SW 1271 (cell line): ENCODE results near the gene G6PD.
"Not testable (repeated sequence)": the region's sequence is repeated elsewhere in the genome, so short reads cannot be mapped to it uniquely, and the experiment has no call there.

Experiments used
- DNase-seq, 2 experiments: peaks; one replicate each; lab custom pipeline; 2025; lab: John Stamatoyannopoulos, UW

The G6PD gene

DNA sequence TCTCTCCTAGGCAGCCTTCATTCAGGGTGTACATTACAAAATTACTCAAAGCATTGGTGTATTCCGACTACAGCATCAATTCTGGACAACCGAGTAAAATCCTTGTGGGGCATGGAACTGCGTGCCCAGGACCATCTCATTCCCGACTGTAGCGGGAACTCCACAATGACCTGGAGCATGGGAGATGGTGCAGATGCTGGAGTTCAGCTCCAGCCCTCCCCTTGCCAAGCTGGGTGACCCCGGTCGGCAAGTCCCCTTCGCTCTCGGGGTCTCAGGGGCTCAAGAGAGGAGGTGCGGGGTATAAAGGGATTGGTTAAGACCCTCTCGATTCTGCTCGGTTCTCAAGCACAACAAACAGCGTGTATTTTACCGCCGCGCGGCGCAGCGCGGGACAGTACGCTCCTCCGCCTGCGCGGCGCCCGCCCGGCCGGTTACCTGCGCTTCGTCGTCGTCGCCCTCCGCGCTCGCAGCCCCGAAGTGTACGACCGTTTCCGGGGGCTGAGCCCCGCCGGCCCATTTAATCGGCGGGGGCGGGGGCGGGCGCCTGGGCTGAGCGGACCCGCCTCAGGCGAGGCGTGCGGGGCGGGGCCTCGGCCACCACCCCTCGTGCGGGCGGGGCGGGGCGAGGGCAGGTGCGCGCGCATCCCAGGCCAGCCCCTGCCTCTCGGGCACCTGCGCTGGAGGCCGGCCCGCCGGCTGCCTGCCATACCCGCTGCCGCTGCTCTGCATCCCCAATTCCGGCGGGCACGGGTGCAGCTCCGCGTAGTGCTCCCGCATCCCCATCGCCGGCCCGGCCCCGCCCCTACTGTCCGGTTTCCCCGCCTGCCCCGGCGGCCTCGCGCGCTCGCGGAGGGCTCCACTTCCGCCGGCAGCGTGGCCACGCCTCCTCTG is at the start of gene G6PD:
G6PD (minus strand) TSS at position 493 of the 891 bp plus-strand sequence. CDS start 691 bp downstream, outside the sequence.
- peak in 1 of 2 experiments; percentile 69 for DNase-seq

DNA sequence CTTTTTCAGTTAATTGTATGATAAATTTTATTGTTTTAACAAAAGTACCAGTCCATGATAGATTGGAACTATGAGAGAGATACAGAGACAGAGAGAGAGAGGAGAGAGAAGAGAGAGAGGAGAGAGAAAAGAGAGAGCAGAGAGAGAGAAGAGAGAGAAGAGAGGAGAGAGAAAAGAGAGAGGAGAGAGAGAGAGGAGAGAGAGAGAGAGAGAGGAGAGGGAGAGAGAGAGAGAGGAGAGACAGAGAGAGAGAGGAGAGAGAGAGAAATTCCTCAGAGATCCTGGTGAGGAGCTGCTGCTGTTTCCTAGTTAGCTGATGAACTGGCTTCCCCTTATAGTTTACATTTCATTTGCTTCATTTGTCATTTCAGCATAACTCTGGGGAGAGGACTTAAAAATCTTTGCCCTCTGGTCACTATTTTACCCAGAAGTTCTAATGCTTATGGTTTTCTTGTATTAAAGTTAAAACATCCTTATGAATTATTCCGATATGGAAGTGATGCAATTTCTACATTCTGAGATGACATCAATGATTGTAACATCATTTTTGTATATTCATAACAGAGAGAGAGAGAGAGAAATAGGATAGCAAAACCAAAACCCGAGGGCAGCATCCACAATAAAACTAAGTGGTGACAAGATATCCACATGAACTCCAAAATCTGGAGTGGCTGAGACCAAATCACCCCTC is 49.1 kb upstream of the G6PD start:
- DNase-seq, result no peak

DNA sequence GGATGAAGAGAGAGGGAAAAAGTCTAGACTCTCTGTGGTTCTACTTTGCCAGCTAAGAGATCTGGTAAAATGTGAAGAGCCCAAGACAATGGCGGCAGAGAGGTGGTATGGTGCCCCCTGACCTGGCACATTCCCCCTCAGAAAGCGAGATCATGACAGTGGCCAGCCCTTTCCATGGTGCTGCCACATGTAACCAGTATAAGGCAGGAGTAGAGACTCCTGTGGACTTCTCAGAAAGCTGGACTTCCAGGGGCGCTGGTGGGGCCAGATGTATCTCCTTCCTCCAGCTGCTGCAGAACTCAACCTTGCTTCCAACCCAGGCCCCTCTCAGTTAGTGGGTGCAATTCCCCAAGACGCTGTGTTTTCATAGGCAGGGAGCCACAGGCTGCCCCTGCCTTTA is 47.8 kb upstream of the G6PD start:
- DNase-seq, result no peak

DNA sequence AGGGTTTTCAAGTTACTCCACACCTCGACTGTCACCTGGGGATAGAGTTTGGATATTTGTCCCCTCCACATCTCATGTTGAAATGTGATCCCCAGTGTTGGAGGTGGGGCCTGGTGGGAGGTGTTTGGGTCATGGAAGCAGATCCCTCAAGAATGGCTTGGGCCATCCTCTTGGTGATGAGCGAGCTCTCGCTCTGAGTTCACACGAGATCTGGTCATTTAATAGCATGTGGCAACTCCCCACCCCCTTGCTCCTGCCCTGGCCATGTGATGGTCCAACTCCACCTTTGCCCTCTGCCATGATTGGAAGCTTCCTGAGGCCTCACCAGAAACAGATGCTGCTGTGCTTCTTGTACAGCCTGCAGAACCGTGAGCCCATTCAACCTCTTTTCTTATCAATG is 46.6 kb upstream of the G6PD start:
- no peak for DNase-seq

DNA sequence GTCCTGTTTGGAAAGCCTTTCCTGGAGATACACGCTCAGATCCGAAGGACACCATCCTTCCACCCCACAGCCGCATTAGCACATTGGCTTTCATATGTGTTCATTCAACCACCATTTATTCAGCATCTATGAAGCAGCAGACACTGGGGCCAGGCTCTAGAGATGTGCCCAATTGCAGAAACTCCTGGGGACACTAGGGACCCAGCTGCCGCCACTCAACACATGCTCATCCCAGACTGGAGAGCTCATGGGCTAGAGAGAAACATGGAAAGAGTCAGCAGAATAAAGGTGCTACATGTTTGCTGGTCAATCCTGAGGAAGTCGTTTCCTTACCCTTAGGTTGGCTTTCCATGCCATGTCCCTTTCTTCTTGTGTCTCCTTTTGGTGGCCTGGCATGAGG is 45.9 kb upstream of the G6PD start:
- no peak for DNase-seq

DNA sequence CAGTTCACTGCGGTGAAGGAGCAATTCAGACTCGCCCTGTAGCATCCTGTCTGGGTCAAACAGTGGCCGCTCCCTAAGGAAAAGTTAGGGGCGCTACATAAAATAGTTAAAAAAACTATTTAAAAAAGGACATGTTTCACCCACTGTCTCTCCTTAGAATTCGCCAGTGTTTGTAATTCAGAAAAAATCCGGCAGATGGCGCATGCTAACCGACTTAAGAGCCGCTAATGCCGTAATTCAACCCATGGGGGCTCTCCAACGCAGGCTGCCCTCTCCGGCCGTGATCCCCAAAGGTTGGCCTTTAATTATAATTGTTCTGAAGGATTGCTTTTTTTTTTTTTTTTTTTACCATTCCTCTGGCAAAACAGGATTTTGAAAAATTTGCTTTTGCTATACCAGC is 43.8 kb upstream of the G6PD start:
- not testable (repeated sequence) for DNase-seq

DNA sequence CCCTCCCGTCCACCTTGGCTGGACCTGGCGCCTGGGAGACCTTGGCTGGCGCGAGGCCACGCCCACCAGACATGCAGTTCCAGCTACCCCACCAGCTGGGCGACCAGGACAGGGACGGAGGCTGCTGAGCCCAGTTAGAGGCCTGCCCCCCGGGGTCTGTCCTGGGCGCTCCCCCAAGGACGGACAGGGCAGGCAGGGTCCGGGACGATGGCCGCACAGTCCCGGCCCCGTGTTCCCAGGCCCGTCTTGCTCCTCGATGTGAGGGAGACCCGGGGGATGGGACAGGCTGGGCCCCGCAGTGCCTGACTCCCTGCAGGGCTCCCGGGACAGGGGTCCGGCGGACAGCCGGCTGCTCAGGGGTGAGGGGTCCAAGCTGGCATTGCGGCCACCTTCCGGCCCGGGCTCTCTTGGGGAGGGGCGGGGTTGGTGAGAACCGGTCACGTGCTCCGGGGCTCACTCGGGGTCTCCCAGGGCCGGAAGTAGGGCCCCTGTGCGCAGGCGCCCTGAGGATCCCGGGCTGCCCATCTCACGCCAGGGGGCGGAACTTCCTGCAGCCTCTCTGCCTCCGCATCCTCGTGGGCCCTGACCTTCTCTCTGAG is 38.0 kb upstream of the G6PD start, which contains the start of gene CTAG1A:
CTAG1A (plus strand) TSS at position 549 of the 599 bp plus-strand sequence. CDS start 74 bp downstream, outside the sequence.
- not testable (repeated sequence) for DNase-seq

DNA sequence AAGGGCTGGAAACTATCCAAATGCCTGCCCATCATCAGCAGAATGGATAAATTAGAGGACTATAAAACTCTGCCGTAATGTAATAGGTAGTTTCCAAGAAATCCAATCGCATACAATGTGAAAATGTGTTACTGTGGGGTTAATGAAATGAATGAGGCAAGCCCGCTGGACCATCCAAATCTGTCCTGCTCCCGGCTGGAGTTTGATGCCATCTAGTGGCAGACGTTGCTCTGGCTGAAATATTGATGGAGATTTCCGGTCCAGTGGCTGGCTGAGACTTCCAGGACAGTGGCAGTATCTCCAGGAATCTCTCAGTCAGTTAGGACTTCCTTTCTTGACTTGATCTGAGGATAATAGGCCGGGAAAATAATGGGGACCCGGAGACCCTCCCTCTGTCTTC is 36.3 kb upstream of the G6PD start:
- not testable (repeated sequence) for DNase-seq

DNA sequence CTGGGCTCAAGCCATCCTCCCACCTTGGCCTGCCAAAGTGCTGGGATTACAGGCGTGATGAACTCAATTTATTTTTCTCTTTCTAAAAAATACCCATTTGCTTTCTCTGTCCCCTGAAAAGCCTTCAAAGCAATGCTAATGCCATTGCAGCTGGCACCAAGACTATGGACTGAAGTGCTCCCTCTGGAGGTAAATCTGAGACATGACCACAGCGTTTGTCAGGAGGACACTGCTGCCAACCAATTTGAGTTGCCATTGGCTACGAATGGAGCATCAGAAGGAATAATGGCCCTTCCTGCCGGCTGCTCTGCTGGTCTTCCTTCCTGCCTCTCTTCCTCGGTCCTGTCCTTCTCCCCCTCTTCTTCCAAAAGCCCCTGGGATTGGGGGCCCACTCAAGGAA is 28.4 kb upstream of the G6PD start:
- not testable (repeated sequence) for DNase-seq

DNA sequence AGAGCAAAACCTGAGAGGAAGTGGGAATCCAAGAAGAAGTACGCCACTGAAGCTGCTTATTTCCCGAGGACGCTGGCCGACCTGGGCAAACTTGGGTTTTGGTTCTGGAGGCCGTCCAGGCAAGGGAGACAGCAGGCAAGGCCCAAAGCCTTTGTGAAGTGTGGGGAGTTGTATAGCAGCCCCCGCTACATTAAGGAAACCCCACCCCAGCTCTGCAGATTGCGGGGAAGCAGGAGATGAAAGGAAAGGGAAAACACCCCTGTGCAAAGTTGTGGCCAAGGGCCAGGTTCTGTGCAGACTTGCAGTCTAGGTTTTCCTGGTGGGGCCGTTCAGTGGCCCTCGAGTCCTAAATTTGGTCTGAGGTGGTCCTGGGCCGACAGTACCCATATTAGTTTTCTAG is 26.4 kb upstream of the G6PD start:
- DNase-seq, result not testable (repeated sequence)

DNA sequence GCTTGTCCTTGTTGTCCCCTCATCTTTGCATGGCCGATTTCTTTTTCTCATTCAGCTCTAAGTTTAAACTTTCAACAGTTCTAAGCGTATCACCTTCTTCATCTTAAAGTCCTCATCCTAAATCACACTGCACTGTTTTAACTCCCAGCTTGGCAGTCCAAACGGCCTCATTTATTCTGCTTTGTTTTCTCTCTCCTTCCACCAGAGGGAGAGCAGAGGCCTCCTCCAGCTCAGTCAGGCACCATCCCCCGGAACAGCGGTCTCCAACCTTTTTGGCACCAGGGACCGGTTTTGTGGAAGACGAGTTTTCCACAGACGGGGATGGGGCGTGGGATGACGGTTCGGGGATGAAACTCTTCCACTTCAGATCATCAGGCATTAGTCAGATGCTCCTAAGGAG is 23.7 kb upstream of the G6PD start:
- not testable (repeated sequence) for DNase-seq

DNA sequence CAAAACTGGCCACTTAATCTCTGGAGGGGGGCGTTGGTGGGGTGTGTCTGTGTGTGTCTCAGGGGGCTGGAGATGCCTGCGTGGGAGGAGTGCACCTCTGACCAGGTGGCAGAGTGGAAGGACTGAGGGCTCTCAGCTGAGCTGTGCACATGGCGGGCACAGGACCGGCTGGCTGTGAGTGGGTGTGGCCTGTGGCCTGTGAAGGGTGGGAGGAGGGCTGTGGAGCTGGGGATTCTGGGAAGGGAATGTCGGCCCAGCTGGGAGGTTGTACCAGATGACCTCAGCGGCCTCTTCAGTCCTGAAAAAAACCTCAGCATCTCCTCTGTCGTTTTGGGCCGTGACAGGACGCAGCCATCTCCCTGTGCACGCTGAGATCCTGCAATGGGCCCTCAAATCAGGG is 15.6 kb upstream of the G6PD start:
- DNase-seq, result not testable (repeated sequence)

DNA sequence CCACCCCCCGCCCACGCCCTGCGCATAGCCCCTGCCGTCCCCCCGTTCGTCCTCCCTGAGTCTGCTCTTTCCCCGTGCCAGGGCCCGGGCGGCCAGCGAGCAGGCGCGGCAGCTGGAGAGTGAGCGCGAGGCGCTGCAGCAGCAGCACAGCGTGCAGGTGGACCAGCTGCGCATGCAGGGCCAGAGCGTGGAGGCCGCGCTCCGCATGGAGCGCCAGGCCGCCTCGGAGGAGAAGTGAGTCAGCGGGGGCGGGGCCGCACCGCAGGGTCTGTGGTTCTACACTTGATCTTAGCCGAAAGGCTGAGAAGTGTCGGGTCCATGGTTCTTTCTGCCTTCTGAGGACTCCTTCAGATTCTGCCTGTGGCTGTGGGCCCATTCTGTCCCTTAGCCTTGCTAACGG is 13.7 kb upstream of the G6PD start:
- not testable (repeated sequence) for DNase-seq

DNA sequence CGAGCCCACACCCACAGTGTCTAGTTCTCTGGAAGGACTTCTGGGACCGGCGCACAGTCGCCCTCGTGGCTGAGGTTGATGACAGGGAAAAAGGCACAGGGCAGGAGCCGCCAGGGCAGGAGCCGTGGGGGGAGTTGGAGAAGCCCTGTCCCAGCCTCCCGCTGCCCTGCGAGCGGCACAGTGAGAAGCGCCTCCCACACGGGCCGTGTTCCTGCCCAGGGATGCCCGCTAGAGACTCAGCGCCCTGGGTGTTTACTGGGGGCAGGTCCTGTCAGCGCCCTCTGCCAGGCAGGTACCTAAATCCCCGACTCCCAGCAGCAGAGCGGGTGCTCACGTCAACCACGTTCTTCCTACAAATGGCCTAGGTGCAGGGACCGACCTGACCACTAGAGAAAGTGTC is 12.2 kb upstream of the G6PD start:
- not testable (repeated sequence) for DNase-seq

DNA sequence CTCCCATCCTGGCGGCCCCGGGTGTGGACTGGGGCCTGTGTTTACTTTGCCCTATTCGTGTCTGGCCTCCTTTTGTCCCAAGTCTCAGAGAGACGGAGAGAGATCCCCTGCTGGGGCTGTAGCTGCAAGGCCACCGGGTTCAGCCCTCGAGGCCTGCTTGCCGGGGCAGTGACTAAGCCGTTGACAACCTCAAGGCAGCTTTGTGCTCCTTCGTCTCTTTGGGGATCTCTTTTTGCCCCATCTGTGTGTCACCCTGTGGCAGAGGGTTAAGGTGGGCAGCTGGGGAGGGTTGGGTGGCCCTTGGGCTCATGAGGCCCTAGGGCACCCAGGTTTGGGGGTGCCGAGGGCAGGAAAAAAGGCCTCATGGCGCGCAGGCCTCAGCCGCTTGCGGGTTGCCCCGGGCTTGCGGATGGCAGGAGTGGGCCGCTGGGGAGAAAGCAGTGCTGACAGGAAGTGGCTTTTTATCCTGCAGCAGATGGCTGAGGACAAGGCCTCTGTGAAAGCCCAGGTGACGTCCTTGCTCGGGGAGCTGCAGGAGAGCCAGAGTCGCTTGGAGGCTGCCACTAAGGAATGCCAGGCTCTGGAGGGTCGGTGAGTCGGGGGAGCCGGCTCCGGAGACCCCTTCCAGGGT is 11.5 kb upstream of the G6PD start:
- not testable (repeated sequence) for DNase-seq

DNA sequence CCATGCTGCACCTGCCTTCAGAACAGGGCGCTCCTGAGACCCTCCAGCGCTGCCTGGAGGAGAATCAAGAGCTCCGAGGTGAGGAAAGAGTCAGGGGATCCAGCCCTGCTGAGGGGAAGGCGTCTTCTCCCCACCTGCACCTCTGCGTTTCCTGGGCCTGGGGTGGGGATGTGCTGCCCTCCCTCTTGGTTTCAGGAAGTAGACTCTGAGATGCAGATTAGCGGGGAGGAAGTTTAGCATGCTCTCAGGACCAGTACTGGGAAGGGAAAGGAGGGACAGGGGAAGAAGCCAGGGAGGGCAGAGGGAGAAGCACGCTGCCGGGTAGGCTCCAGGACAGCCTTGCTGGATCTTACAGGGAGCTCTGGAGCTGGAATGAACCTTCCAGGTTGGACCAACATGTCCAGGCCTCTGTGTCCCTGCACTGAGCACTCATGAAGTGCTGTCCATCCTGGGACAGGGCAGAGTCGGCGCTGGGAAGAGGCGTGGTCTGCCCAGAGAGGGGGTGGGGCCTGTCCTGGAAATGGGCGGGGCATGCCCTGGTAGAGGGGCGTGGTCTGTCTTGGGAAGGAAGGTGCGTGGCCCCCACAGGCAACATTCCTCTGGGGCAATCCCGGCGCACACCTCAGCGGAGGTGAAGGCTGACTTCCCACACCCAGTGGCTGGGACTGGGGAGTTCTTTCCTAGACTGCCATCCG is 5.6 kb upstream of the G6PD start:
- not testable (repeated sequence) for DNase-seq

DNA sequence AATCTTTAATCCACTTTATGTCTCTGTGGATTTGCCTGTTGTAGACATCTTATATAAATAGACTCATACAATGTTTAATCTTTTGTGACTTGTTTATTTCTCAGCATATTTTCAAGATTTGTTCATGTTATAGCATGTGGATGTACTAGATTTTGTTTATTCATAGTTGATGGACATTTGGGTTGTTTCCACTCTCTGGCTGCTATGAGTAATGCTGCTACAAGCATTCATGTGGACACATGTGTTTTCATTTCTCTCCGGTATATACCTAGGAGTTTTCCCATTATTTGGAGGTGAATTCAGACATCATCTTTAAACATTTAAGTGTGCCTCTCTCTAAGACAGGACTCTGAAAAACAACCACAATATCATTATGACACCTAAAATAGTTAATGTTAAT is 3.1 kb upstream of the G6PD start:
- no peak for DNase-seq

DNA sequence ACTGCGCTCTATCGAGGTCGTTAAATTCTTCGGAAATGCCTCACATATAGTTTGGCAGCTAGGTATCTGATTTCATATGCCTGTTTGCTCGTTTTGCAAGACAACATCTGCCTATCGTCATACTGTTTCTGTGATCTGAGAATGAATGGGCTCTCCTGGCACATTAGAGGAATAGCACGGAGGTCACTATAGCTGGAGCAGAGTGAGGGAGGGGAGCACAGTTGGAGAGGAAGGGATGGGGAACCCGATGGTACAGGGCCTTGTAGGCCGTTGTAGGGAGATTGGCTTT is 1.3 kb upstream of the G6PD start:
- DNase-seq, result no peak

DNA sequence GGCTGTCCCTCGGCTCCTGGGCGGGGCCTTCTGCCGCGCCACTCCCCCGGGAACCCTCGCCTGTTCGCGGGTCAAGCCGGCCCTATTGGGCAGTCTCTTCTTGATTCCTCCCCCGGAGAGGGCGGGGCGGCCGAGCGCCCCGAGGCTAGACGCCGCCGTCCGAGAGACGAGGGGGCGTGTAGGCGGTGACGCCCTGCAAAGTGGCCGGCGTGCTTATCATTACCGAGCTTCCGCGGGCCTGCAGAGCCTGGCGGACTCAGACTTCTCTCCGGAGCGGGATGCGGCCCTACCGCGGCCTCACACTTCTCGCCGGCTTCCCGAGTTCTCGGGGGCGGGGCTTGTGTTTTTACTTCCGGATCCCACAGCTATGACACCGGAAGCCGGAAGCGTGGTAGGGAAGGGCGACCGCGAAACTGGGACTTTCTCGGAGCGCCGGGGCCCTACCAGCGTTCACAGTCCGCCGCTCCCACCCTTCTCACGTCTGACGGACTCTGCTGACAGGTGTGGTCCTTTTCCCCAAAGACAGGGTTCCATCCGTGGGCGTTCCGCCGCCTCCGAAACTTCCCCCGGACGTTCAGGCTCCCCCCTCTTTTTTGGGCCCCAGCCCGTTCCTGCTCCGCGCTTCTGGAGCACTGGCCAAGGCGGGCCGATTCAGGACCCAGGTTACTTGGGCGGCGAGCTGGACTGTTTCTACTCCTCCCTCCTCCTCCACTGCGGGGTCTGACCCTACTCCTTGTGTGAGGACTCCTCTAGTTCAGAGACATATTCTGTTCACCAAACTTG is 790 bp upstream of the G6PD start, which contains the start of gene IKBKG:
IKBKG (plus strand) TSS at position 376 of the 783 bp plus-strand sequence. CDS start 4,383 bp downstream, outside the sequence.
- peak; percentile 55 to 87 for DNase-seq

DNA sequence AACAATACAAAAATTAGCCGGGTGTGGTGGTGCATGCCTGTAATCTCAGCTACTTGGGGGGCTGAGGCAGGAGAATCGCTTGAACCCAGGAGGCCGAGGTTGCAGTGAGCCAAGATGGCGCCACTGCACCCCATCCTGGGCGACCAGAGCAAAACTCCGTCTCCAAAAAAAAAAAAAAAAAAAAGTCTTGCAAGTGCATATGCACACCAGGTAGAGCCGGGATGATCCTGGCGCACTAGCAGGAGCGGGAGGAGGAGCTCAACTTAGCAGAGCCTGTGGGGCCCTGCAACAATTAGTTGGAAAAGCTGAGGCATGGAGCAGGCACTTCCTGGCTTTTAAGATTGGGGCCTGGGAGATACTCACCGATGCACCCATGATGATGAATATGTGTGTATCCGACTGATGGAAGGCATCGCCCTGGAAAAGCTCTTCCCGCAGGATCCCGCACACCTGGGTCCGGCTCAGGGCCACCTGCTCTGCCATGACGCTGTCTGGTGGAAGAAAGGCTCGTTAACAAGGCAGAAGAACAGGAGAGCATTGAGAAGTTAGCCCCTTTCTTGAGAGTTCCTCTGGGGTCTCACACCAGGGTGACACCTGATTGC is 872 bp downstream of the G6PD start:
- no peak for DNase-seq
